Gastrocnemius medialis (tissue), 4 donors: Measurements from ENCODE around the gene KIAA2012.

Experiments
- POLR2A ChIP-seq, 2 donors: fragments of 450-650 bp; IDR thresholded peaks; one replicate each; pipeline ENCODE4 v1.6.1; 2017; ENCODE audit warnings: antibody characterized with exemption in 2 of 2, mild to moderate bottlenecking in 2 of 2, moderate library complexity in 2 of 2
- TF ChIP-seq, protein P1 (sequence below), 5 experiments: fragments of 450-650 bp in 3 of 5; fragments of 200-600 bp in 2 of 5; sonication (generic) in 2 of 5; IDR thresholded peaks in 4 of 5; conservative IDR thresholded peaks in 1 of 5; 1 replicate in 4 of 5; 2 replicates in 1 of 5; pipeline ENCODE4 v1.5.1; 2016 to 2019; ENCODE audit warnings: antibody characterized with exemption in 5 of 5, mild to moderate bottlenecking in 3 of 5, moderate library complexity in 3 of 5

DNA sequence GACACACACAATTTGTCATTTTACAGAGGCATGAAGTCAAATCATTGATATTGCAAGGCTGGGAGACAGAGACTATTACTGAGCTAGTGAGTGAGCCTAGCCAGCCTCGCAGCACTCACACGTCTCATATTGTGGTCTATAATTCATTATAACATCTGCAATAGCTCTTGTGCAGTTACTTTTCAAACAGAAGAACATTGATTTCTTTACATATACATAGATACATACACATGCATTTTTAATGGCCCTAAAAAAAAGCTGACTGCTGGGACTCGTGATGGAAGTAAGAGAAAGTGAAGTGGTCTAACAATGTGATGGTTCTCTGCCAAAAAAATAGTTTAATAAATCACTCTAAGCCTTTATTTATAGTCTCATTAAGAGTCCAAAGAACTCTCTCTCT lies 56.8 kb downstream of the KIAA2012 start:
- TF ChIP-seq, protein P1, sequence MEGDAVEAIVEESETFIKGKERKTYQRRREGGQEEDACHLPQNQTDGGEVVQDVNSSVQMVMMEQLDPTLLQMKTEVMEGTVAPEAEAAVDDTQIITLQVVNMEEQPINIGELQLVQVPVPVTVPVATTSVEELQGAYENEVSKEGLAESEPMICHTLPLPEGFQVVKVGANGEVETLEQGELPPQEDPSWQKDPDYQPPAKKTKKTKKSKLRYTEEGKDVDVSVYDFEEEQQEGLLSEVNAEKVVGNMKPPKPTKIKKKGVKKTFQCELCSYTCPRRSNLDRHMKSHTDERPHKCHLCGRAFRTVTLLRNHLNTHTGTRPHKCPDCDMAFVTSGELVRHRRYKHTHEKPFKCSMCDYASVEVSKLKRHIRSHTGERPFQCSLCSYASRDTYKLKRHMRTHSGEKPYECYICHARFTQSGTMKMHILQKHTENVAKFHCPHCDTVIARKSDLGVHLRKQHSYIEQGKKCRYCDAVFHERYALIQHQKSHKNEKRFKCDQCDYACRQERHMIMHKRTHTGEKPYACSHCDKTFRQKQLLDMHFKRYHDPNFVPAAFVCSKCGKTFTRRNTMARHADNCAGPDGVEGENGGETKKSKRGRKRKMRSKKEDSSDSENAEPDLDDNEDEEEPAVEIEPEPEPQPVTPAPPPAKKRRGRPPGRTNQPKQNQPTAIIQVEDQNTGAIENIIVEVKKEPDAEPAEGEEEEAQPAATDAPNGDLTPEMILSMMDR (IDR thresholded peaks at IDR 0.05 in 4 of 5, conservative IDR thresholded peaks at IDR 0.05 in 1 of 5) = no peak
- TF ChIP-seq POLR2A (IDR thresholded peaks at IDR 0.05) = no peak
